ENCODE data around the gene CNN3.

- TF ChIP-seq POLR2A (IDR thresholded peaks at IDR 0.05; ENCODE audit: extremely low read depth, insufficient read length) = no peak
- no peak for TF ChIP-seq CTCF (IDR thresholded peaks at IDR 0.05; ENCODE audit: low read depth, low read length)
These were observed 20.0 kb upstream of the CNN3 start for GRCh38 chr1:94946886-94947285.
